NAMALWA (cell line): Measurements from ENCODE around the gene PCSK6.
"Not testable (repeated sequence)": the region's sequence is repeated elsewhere in the genome, so short reads cannot be mapped to it uniquely, and the experiment has no call there.

Experiments
- DNase-seq: peaks from one replicate; pipeline ENCODE4 v3.0.0-alpha.2; 2015; ENCODE audit warnings: low spot score

Gene PCSK6

DNA sequence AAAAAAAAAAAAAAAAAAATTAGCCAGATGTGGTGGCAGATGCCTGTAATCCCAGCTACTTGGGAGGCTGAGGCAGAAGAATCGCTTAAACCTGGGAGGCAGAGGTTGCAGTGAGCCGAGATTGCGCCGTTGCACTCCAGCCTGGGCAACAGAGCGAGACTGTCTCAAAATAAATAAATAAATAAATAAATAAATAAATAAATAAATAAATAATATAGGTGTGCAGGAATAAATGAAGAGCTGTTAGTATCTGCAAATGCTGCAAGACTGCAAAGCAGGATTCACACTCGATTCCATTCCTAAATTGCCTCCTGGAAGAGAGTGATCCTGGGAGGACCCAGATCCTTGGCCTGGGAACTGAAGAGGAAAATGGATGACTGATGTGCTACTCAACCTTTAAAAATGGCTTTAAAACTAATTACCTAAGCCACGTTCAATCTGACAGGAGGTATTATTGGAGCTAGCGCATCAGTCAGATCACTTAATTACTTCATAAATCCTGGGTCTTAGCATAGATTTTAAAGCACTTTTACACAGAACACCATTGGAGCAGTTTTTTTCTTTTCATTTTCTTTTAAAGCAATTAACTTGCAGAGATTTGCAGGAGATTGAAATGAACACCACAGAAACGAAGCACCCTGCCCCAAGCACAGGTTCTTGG lies 132.9 kb downstream of the PCSK6 start:
- not testable (repeated sequence) for DNase-seq

GRCh38 chr15:101355678-101356464 lies 133.6 kb downstream of the PCSK6 start:
- no peak for DNase-seq

GRCh38 chr15:101354891-101355623 lies 134.4 kb downstream of the PCSK6 start:
- no peak for DNase-seq

GRCh38 chr15:101353240-101353639 lies 136.3 kb downstream of the PCSK6 start:
- DNase-seq: no peak

- DNase-seq: no peak
These were observed 137.8 kb downstream of the PCSK6 start for GRCh38 chr15:101351736-101352135.

DNA sequence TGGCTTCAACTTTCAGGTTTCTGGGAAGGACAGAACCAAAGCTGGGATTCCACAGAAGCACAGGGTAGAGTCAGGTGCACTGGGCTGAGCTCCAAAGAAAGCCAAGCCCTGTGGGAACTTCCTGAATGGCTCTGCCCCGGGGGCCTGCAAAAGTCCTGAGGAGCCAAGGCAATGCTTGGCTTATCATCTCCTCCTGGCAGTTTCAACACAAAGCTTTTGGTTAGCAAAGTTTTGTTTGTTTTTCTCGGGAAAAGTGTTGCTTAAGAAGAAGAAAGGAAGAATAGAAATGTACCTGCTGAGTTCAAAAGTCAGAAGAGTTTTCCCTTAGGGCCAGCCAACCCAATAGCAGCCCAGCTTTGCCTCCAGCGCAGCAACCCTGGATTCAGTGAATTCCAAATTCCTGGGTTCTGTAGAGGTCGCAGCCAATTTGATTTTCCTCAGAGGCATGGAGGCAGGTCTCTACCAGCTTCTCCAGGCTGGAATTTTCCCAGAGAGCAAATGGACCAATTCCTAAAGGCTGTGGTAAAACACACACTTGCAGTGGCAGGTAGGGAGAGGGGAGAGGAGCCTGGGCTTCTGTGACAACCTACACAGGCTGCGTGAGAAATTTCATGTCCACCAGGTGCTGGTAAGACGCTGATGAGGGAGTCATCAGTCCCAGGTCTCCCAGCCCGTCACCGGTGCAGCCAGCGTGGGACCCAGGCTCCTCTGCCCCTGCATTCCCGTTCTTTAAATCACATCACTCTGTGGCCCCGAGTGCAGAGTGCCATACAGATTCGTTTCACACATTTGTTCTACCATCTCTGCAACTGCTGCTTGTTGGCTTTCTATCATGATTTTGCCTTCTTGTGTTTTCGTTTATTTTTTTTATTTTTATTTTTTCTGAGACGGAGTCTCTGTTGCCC lies 140.2 kb downstream of the PCSK6 start:
- DNase-seq: no peak

- no peak for DNase-seq
These were observed 140.9 kb downstream of the PCSK6 start for GRCh38 chr15:101348643-101349042.

- DNase-seq: no peak
These were observed 141.5 kb downstream of the PCSK6 start for GRCh38 chr15:101348015-101348414.

- DNase-seq: no peak
These were observed 142.1 kb downstream of the PCSK6 start for GRCh38 chr15:101347454-101347853.

- no peak for DNase-seq
These were observed 142.6 kb downstream of the PCSK6 start for GRCh38 chr15:101346928-101347327.

GRCh38 chr15:101342056-101342455 lies 147.5 kb downstream of the PCSK6 start:
- no peak for DNase-seq

- no peak for DNase-seq
These were observed 150.9 kb downstream of the PCSK6 start for GRCh38 chr15:101338502-101339057.

GRCh38 chr15:101337976-101338375 lies 151.5 kb downstream of the PCSK6 start:
- no peak for DNase-seq

DNA sequence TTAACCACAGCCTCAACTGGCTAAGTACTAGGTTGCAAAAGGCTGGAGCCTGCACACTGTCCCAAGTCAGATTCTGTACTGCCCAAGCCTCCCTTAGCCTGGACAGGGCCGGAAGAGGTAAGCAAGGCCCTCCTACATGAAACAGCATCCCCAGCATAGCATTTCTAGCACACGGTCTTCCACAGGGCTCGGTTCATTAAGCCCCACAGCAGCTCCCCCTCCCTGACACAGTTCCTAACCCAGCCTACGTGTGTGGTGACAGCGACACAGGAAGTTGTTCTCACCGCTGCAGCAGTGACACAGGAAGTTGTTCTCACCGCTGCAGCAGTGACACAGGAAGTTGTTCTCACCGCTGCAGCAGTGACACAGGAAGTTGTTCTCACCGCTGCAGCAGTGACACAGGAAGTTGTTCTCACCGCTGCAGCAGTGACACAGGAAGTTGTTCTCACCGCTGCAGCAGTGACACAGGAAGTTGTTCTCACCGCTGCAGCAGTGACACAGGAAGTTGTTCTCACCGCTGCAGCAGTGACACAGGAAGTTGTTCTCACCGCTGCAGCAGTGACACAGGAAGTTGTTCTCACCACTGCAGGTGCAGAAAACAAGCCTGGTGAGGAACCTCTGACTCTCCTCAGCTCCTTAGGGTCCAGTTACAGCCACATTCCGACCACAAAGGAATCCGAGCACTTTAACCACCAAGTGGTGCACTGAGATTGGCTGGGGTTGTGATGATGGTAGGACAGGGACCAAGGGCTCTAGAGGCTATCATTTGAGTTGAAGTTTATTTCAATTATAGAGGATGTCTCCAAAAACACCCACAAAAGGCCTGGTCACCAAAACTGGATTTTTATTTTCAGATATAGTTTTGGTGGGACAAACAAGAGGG lies 155.4 kb downstream of the PCSK6 start:
- peak; percentile 71 for DNase-seq

DNA sequence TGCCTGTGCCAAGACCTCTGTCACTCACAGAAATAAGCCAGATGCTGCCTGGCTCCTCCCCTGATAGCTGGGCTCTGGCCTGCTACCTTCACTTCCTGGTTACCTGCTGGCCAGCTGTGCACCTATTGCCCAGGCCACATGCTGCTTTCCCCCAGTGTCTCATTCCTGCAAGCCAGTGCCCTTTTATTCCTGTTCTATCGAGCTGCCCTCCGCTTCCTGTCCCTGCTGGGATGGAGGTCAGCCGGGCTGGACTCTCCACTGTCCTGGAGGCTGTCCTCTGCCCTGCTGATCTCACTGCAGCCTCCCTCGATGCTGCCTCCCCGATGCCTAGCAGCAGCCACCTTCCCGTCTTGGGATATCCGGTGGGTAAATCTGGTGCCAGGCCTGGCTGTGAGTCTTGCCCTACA lies 157.4 kb downstream of the PCSK6 start:
- no peak for DNase-seq

DNA sequence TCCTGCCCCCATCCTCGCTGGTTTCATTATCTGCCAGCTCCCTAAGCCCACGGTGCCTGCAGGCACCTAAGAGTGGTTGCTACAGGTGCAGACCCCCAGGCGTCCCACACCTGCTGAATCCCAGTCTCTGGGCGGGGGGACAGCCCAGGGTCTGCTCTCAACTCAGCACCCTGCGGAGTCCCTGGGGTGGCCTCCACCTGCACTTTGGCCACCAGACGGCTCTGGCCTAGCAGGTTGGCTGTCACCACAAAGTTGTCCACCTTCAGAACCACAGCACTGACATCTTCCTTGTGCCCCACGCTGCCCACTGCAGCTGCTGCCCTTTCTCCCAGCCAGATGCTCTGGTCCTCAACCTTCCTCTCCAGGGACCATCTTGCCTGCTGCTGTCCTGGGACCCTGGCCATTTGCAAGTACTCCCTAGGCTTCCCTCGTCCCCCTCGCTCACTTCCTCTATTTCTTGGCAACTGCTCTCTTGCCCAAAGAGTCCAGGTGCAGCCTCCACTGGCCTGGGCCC lies 159.6 kb downstream of the PCSK6 start:
- DNase-seq: no peak

GRCh38 chr15:101329309-101329863 lies 160.1 kb downstream of the PCSK6 start:
- DNase-seq: no peak

- no peak for DNase-seq
These were observed 161.5 kb downstream of the PCSK6 start for GRCh38 chr15:101328001-101328400.

DNA sequence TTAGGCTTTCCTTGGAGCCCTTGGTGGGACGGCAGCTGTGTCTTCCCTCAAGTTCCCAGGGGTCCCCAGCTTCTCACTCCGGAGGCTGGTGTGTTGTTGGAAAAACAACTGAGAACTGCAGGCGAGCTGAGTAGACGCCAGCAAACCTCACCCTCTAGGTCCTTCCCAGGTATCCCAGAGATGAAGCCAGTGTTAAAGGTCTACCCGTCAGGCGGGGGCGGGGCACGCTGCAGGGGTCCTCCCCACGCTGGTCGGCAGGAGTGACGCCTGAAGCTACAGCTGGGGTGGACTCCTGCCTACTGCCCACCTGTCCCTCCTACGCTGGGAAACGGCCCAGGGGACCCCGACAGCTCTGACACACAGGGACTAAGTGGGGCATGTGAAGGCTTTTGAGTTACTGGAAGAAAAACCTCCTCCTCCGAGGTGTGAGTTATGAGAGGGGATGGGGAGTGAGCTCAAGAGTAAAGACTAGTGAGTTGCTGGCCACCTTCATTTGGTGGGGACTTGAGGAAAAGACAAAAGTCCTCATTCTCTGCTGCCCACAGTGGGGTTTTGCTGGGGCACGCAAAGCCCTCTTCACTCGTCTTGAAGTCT lies 162.3 kb downstream of the PCSK6 start:
- no peak for DNase-seq
